OCI-LY3 (cell line): ENCODE measurements around the gene MVK.

Experiments
- H2AFZ ChIP-seq: fragments of 200-600, 300-600 bp; shearing (Covaris generic); 2 replicates; pipeline ENCODE4 v1.6.0; 2014; ENCODE audit warnings: antibody characterized with exemption, low read depth, low read length
- H3K27ac ChIP-seq: fragments of 200-600, 300-600 bp; sonication (generic); 2 replicates; pipeline ENCODE4 v1.5.1; 2014; ENCODE audit warnings: mild to moderate bottlenecking, low read length, moderate library complexity, mixed read lengths
- H3K27me3 ChIP-seq: fragments of 200-600, 300-600 bp; sonication (generic); 2 replicates; pipeline ENCODE4 v1.6.1; 2014; ENCODE audit warnings: low read depth, low read length, mixed read lengths
- H3K36me3 ChIP-seq: fragments of 200-600, 300-600 bp; sonication (generic); replicated peaks from 2 replicates; pipeline ENCODE3; 2014; ENCODE audit warnings: low read depth, low read length, mixed read lengths
- H3K4me1 ChIP-seq: fragments of 300-600, 200-600 bp; sonication (generic); 2 replicates; pipeline ENCODE4 v1.6.1; 2014; ENCODE audit warnings: low read length, mixed read lengths
- H3K4me2 ChIP-seq: fragments of 200-600, 300-600 bp; sonication (generic); 2 replicates; pipeline ENCODE4 v1.6.1; 2014; ENCODE audit warnings: low read length, mixed read lengths
- H3K4me3 ChIP-seq: fragments of 300-600, 200-600 bp; sonication (generic); 2 replicates; pipeline ENCODE4 v1.5.1; 2014; ENCODE audit warnings: antibody characterized with exemption, mild to moderate bottlenecking, low read length, moderate library complexity
- H3K79me2 ChIP-seq: fragments of 300-600, 200-600 bp; shearing (Covaris generic); 2 replicates; pipeline ENCODE4 v1.6.1; 2014; ENCODE audit warnings: mild to moderate bottlenecking, low read length, mixed read lengths
- H3K9ac ChIP-seq: fragments of 300-600, 200-600 bp; shearing (Covaris generic); 2 replicates; pipeline ENCODE4 v1.6.0; 2014; ENCODE audit warnings: mild to moderate bottlenecking, low read length, moderate library complexity
- H3K9me3 ChIP-seq: fragments of 200-600, 300-600 bp; shearing (Covaris generic); 2 replicates; pipeline ENCODE4 v1.6.1; 2014; ENCODE audit warnings: low read length, mixed read lengths; ENCODE audit not compliant: insufficient read depth
- H4K20me1 ChIP-seq: fragments of 200-600, 300-600 bp; sonication (generic); 2 replicates; pipeline ENCODE4 v1.6.1; 2016; ENCODE audit warnings: low read length, mixed read lengths; ENCODE audit not compliant: insufficient read depth
- EZH2phosphoT487 ChIP-seq: fragments of 200-600 bp; shearing (Covaris generic); IDR thresholded peaks from 2 replicates; pipeline ENCODE4 v1.6.1; 2018; ENCODE audit warnings: antibody characterized with exemption, mixed run types, low read depth
- TF ChIP-seq, protein P1 (sequence below): fragments of 200-600, 300-600 bp; sonication (generic); IDR thresholded peaks from 2 replicates; pipeline ENCODE4 v1.5.1; 2014; ENCODE audit warnings: antibody characterized with exemption, low read length, low read depth

Gene MVK

DNA sequence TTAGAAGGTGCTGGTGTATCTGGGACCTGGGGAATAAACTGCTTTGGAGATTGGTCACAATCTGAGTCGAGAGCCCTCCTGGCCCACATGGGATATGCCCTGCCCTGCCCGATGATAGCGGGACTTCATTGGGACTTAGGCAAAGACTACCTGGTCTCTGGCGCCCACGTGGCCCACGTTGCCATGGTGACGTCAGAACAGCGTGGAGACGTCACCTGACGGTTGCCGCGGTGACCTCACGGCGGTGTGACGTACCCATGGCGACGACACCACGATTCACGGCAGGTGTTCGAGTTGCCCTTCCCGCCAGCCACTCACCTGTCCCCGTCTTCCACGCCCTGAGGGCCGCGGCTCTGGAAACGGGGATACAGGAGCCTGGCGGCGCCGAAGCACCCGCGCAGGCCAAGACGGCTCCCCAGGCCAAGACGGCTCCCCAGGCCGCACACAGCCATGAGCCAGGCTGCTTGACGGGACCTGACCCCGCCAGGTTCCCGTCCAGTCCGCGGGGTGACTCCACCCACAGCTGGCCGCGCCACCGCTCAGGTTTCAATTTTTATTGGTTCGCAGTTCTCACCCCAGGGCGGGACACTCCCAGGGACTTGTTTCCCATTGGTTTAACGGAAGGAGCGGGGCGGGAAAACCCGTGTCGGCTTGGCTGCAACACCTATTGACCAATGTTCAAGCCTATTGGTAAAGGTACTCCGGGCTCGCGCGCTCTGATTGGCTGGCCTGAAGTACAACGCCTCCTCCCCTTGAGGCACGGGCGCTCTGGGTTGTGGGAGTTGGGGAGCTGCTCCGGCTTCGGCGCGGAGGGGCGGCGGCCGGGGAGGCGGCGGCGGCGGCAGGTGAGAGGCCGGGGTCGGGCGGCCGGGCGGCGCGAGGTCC is at the start of gene MVK, which contains the start of gene MMAB:
Gene MVK (plus strand): TSS at position 766 of the 885 bp plus-strand sequence. CDS start 1,029 bp downstream, outside the sequence.
Gene MMAB (minus strand): TSS at position 476 of the 885 bp plus-strand sequence. CDS start 24 bp downstream, at position 452.
- no peaks in the 10 kb centered on the region for H3K27me3 ChIP-seq
- H4K20me1 ChIP-seq: no peaks in the 10 kb centered on the region
- H3K9ac ChIP-seq: peak within 1 kb of the TSS; percentile 97
- peak within 1 kb of the TSS; percentile 79 for H3K27ac ChIP-seq
- H3K36me3 ChIP-seq: peaks cover 41% of the 10 kb centered on the region
- TF ChIP-seq, protein P1, sequence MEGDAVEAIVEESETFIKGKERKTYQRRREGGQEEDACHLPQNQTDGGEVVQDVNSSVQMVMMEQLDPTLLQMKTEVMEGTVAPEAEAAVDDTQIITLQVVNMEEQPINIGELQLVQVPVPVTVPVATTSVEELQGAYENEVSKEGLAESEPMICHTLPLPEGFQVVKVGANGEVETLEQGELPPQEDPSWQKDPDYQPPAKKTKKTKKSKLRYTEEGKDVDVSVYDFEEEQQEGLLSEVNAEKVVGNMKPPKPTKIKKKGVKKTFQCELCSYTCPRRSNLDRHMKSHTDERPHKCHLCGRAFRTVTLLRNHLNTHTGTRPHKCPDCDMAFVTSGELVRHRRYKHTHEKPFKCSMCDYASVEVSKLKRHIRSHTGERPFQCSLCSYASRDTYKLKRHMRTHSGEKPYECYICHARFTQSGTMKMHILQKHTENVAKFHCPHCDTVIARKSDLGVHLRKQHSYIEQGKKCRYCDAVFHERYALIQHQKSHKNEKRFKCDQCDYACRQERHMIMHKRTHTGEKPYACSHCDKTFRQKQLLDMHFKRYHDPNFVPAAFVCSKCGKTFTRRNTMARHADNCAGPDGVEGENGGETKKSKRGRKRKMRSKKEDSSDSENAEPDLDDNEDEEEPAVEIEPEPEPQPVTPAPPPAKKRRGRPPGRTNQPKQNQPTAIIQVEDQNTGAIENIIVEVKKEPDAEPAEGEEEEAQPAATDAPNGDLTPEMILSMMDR: no peak
- no peak for TF ChIP-seq EZH2phosphoT487
- H3K9me3 ChIP-seq: no peaks in the 10 kb centered on the region
- peak within 1 kb of the TSS; percentile 66 for H2AFZ ChIP-seq
- H3K4me1 ChIP-seq: peaks cover 15% of the 10 kb centered on the region
- H3K4me2 ChIP-seq: peak within 1 kb of the TSS; percentile 100
- H3K4me3 ChIP-seq: peak within 1 kb of the TSS; percentile 100
- peaks cover 21% of the 10 kb centered on the region for H3K79me2 ChIP-seq

DNA sequence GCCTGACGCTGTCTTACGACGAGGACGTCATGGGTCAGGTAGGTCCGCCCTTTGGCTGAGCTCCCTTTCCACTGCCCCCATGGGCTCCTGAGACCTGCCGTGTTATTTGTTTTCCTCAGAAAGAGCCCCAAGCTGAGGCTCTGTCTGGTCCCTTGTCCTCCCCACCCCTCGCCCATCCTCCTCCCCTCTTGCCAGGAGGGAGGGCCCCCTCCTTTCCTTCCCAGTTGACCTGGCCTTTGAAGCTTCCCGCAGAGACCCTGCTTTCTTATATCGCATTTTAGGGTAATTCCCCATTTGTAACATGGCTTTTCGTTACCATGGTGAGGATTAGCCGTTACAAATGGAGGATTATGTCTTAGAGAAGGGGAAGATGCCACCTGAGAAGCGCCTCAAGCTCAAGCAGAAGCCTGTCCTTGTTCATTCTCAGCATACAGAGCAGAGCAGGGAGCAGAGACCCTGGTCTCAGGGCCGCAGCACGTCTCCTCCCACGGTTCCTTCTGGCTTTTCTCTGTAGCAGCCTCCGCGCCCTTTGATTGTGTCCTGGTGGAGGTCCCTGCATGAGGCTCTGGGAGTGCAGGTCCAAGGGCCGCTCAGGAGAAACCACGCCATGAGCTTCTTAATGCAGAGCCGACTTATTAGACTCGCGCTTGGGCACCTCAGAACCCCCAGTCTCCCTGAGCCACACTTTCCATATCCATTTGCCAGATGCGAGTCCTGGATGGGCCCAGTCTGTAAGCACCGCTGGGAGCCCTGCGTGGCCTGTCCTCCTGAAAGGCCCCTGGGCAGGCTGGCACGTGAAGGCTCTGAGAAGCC is 48.9 kb upstream of the MVK start:
- Histone ChIP-seq H3K4me2 (no peak overlapping the region), H3K9ac (no peak overlapping the region), H3K9me3 (no peaks in the 10 kb centered on the region), H2AFZ (no peak overlapping the region), H3K79me2 (no peaks in the 10 kb centered on the region), H3K27ac (no peak overlapping the region), H4K20me1 (no peaks in the 10 kb centered on the region), H3K4me1 (no peaks in the 10 kb centered on the region), H3K4me3 (no peak overlapping the region), H3K27me3 (no peaks in the 10 kb centered on the region), H3K36me3 (no peaks in the 10 kb centered on the region)
- no peak for TF ChIP-seq EZH2phosphoT487
- TF ChIP-seq, protein P1: no peak

DNA sequence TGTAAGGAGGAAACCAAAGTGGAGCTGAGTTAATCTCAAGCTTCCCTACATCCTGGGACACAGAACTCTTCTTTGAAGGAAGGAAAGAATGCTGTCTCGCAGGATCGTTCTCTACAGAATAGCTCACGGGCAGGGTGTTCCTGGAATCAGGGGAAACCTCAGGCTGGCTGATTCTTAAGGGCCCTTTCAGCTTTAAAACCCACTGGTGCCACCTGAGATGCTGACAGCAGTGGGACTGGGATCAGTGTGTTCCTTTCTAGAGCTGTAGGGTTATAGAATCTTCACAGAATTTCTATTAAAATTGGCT is 48.4 kb upstream of the MVK start:
- H3K79me2 ChIP-seq: no peaks in the 10 kb centered on the region
- no peaks in the 10 kb centered on the region for H3K9me3 ChIP-seq
- H3K27me3 ChIP-seq: no peaks in the 10 kb centered on the region
- no peaks in the 10 kb centered on the region for H3K36me3 ChIP-seq
- no peak overlapping the region for H3K27ac ChIP-seq
- TF ChIP-seq, protein P1: no peak
- TF ChIP-seq EZH2phosphoT487: no peak
- no peak overlapping the region for H3K4me2 ChIP-seq
- H3K4me3 ChIP-seq: no peak overlapping the region
- H2AFZ ChIP-seq: no peak overlapping the region
- H4K20me1 ChIP-seq: no peaks in the 10 kb centered on the region
- no peak overlapping the region for H3K9ac ChIP-seq
- no peaks in the 10 kb centered on the region for H3K4me1 ChIP-seq
